Measurements from ENCODE around the gene CLPX. TPM values are rescaled to one million over a fixed set of nuclear protein-coding genes. Genes with fewer than 3 reads are reported as not detected.
A peak's percentile ranks its signal among the peaks of the same experiment; 100 is the strongest.

CLPX gene
- total and polyA plus RNA-seq, 9 donors: 19.0 to 44.4 (median 41.1) TPM

GRCh38 chr15:65213241-65213640 lies 28.1 kb upstream of the CLPX start:
- no peaks in the 10 kb centered on the region for H3K36me3 ChIP-seq
- H3K27ac ChIP-seq: no peak overlapping the region
- peaks cover 18% of the 10 kb centered on the region for H3K4me1 ChIP-seq (ENCODE audit: insufficient read depth)
- intact Hi-C loops (cut with DNase I): no loop called here
- 50 to 59% (median 58%) methylated on average over 2 of the region's 2 CpGs for WGBS, 3 donors
- no peak for TF ChIP-seq CTCF (IDR thresholded peaks at IDR 0.05)
- no peak for TF ChIP-seq POLR2A (IDR thresholded peaks at IDR 0.05)
- no peak for TF ChIP-seq EP300 (IDR thresholded peaks at IDR 0.05)
- no peak for DNase-seq
- no peak overlapping the region for H3K4me3 ChIP-seq
- H3K9me3 ChIP-seq: no peaks in the 10 kb centered on the region
- H3K27me3 ChIP-seq: no peaks in the 10 kb centered on the region

- H3K4me1 ChIP-seq (ENCODE audit: insufficient read depth): peaks cover 18% of the 10 kb centered on the region
- TF ChIP-seq POLR2A (IDR thresholded peaks at IDR 0.05) (no peak), EP300 (IDR thresholded peaks at IDR 0.05) (no peak), CTCF (IDR thresholded peaks at IDR 0.05) (no peak)
- no peak overlapping the region for H3K4me3 ChIP-seq
- no peaks in the 10 kb centered on the region for H3K27me3 ChIP-seq
- WGBS, 3 donors: 87 to 92% (median 88%) methylated on average over 5 of the region's 5 CpGs
- DNase-seq: no peak
- no peaks in the 10 kb centered on the region for H3K36me3 ChIP-seq
- H3K9me3 ChIP-seq: no peaks in the 10 kb centered on the region
- intact Hi-C loops (cut with DNase I): no loop called here
- H3K27ac ChIP-seq: no peak overlapping the region
Measured at GRCh38 chr15:65212097-65212496, 27.0 kb upstream of the CLPX start.

DNA sequence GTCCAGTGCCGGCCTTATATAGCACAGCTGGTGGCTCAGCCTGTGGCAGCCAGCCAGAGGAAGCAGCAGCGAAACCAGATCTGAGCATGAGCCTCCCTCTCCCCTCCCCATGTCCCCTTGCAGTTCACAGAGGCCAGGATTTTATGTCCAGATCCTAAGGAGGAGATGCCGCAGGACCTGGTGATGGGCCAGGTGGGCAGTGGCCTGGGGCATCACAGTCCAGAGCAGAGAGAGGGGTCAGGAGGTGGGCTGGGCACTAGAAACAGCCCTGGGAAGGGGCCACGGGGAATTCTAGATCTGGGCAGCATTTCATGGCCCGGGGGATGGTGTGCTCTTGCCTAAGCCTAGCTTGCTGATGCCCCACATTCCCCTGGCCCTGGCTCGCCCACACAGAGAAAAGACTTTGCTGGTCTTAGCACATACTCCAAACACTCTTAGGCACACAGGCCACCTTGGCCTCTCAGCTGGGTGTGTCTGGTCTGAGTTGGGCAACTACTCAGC lies 26.4 kb upstream of the CLPX start:
- no peaks in the 10 kb centered on the region for H3K36me3 ChIP-seq
- WGBS, 3 donors: 17 to 25% (median 24%) methylated on average over 6 of the region's 6 CpGs
- TF ChIP-seq EP300 (IDR thresholded peaks at IDR 0.05) (no peak), CTCF (IDR thresholded peaks at IDR 0.05) (no peak), POLR2A (IDR thresholded peaks at IDR 0.05) (no peak)
- peaks cover 18% of the 10 kb centered on the region for H3K4me1 ChIP-seq (ENCODE audit: insufficient read depth)
- no peaks in the 10 kb centered on the region for H3K27me3 ChIP-seq
- H3K27ac ChIP-seq: no peak overlapping the region
- no peak overlapping the region for H3K4me3 ChIP-seq
- intact Hi-C loops (cut with DNase I): no loop called here
- DNase-seq: peak; percentile 59 to 82 (median 74)
- no peaks in the 10 kb centered on the region for H3K9me3 ChIP-seq

DNA sequence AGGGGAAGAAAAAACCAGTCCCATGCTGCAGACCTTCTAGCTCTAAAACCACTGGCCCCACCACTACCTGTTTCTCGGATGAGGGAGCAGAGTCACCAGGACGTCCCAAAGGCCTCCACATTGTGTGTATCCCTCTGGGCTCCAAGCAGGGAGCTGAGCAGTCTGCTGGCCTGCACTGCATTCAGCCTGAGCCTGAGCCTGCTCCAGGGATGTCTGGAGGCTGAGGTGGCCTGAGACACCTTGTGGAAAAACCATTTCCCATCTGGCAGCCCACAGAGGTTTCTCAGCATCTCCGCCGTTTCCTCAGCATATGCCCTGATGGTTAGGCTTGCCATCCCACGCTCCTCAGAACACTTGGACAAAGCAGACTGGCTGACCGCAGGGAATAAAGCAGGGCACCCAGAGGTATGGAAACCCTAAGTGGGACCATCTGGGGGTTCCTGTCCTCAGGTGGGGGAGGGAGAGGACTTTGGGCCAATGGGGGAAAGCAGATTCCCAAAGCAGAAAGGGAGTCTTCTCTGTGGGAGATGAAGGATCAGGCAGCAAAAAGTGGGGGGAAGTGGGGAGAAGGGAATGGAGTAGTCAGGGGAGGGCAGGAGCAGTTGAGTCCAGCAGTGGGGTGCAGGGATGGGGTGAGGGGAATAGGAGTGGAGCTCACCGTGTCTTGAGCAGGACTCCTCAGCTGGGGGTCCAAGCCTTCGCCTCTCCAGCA lies 25.8 kb upstream of the CLPX start, which contains the start of gene CILP:
Gene CILP, minus strand, starts transcription at position 704 of the 712 bp plus-strand sequence. CDS start 1,718 bp downstream, outside the sequence.
- Histone ChIP-seq H3K27ac (peak within 1 kb of the TSS in 1 of 2 donors; percentile 6), H3K4me1 (ENCODE audit: insufficient read depth) (peaks cover 18% of the 10 kb centered on the region), H3K9me3 (no peaks in the 10 kb centered on the region), H3K27me3 (no peaks in the 10 kb centered on the region), H3K36me3 (no peaks in the 10 kb centered on the region), H3K4me3 (no peak within 1 kb of the TSS)
- intact Hi-C loops (cut with DNase I): no loop called here
- no peak for TF ChIP-seq EP300 (IDR thresholded peaks at IDR 0.05)
- no peak for TF ChIP-seq POLR2A (IDR thresholded peaks at IDR 0.05)
- no peak for TF ChIP-seq CTCF (IDR thresholded peaks at IDR 0.05)
- WGBS, 3 donors: 64 to 67% (median 65%) methylated on average over 8 of the region's 8 CpGs
- DNase-seq: no peak
